CD4-positive, alpha-beta memory T cell (primary cell): ENCODE results near the gene TXNRD1. TPM values are rescaled to one million over a fixed set of nuclear protein-coding genes. Genes with fewer than 3 reads are reported as not detected.
A peak's percentile ranks its signal among the peaks of the same experiment; 100 is the strongest.

ENCODE experiments used
- CTCF ChIA-PET: fragments of 350-600 bp; sonication (Branson Sonifier 250); formaldehyde crosslinking; loops from one replicate; lab custom pipeline; 2021; ENCODE audit warnings: inconsistent platforms; ENCODE audit not compliant: partially characterized antibody; lab: Charles Lee
- POLR2A ChIA-PET: fragments of 350-600 bp; sonication (Branson Sonifier 250); formaldehyde crosslinking; loops from one replicate; lab custom pipeline; 2021; ENCODE audit not compliant: partially characterized antibody; lab: Charles Lee
- DNase-seq, 5 donors: peaks; one replicate each; pipeline versions ENCODE4 v3.0.0 to v3.0.0-alpha.2; 2020 to 2022; ENCODE audit warnings: mixed read lengths in 1 of 5
- H3K27ac ChIP-seq: one replicate; pipeline ENCODE4 v1.7.0; 2013; ENCODE audit warnings: low read depth, low read length
- H3K27me3 ChIP-seq: 2 replicates; pipeline ENCODE4 v1.7.0; 2013; ENCODE audit warnings: mild to moderate bottlenecking, low read length, moderate library complexity; ENCODE audit not compliant: insufficient read depth
- H3K36me3 ChIP-seq: 2 replicates; pipeline ENCODE4 v1.7.0; 2013; ENCODE audit warnings: mild to moderate bottlenecking, low read length, moderate library complexity; ENCODE audit not compliant: insufficient read depth
- H3K4me1 ChIP-seq: 2 replicates; pipeline ENCODE4 v1.7.0; 2013; ENCODE audit warnings: mild to moderate bottlenecking, low read length, moderate library complexity; ENCODE audit not compliant: insufficient read depth
- H3K4me3 ChIP-seq, 2 donors: one replicate each; pipeline ENCODE4 v1.7.0; 2013; ENCODE audit warnings: low read length in 2 of 2, mild to moderate bottlenecking in 1 of 2
- H3K9me3 ChIP-seq, 2 donors: one replicate each; pipeline ENCODE4 v1.7.0; 2013; ENCODE audit warnings: low read length in 2 of 2, control low read depth in 1 of 2; ENCODE audit not compliant: control insufficient read depth in 1 of 2
- H3K27ac Mint-ChIP-seq, 7 donors: one replicate each; pipeline ENCODE4 v1.8.0; 2020 to 2021; ENCODE audit warnings: mixed read lengths in 7 of 7, mild to moderate bottlenecking in 6 of 7, inconsistent platforms in 3 of 7, moderate library complexity in 3 of 7
- H3K27me3 Mint-ChIP-seq, 2 donors: one replicate each; pipeline ENCODE4 v1.8.0; 2020 to 2021; ENCODE audit warnings: mixed read lengths in 2 of 2
- H3K36me3 Mint-ChIP-seq, 2 donors: one replicate each; pipeline ENCODE4 v1.8.0; 2020 to 2021; ENCODE audit warnings: mixed read lengths in 2 of 2, inconsistent platforms in 1 of 2, mild to moderate bottlenecking in 1 of 2
- H3K4me1 Mint-ChIP-seq, 4 donors: one replicate each; pipeline ENCODE4 v1.8.0; 2020 to 2021; ENCODE audit warnings: mixed read lengths in 4 of 4, mild to moderate bottlenecking in 1 of 4
- H3K4me3 Mint-ChIP-seq, 8 donors: one replicate each; pipeline ENCODE4 v1.8.0; 2020 to 2021; ENCODE audit warnings: mixed read lengths in 8 of 8, mild to moderate bottlenecking in 7 of 8, moderate library complexity in 6 of 8, inconsistent platforms in 3 of 8
- H3K9me3 Mint-ChIP-seq, 8 donors: one replicate each; pipeline ENCODE4 v1.8.0; 2020 to 2021; ENCODE audit warnings: mixed read lengths in 8 of 8, mild to moderate bottlenecking in 5 of 8, inconsistent platforms in 3 of 8, moderate library complexity in 1 of 8
- intact Hi-C: fragments of 100-400 bp; cut with micrococcal nuclease; formaldehyde crosslinking; loops from one replicate; pipeline ENCODE4 v1.15.1; 2023
- polyA plus RNA-seq, 2 donors: library from polyadenylated mRNA; unstranded; fragments of 300-500 nt; fragmentation: Illumina TruSeq; gene quantifications; one replicate each; pipeline ENCODE4 v1.2.3, GENCODE V29; 2021
- total RNA-seq, 2 experiments: library from RNA; stranded (reverse); gene quantifications; one replicate each; pipeline ENCODE4 v1.2.3, GENCODE V29; 2021

TXNRD1 gene
- total and polyA plus RNA-seq, 4 experiments from 2014 or later: 32.2 to 64.5 (median 46.7) TPM

GRCh38 chr12:104299842-104300481 lies 84.4 kb downstream of the TXNRD1 start:
- Mint-ChIP-seq H3K27ac (peak overlapping the region in 4 of 7 donors; percentile 13 to 57 (median 32)), H3K4me3 (peak overlapping the region in 1 of 8 donors; percentile 16), H3K36me3 (peaks cover 10 to 25% of the 10 kb centered on the region in 2 donors), H3K27me3 (no peaks in the 10 kb centered on the region), H3K4me1 (peaks cover 31 to 68% (median 45%) of the 10 kb centered on the region in 4 donors), H3K9me3 (no peaks in the 10 kb centered on the region)
- POLR2A ChIA-PET: interaction anchor here (1.3 to 2.8 kb wide), 2 partner anchors 11 to 13 kb away, joined by 5 to 19 read pairs; no protein-coding TSS in a partner anchor
- Histone ChIP-seq H3K36me3 (peaks cover 3% of the 10 kb centered on the region), H3K4me3 (no peak overlapping the region), H3K4me1 (peaks cover 26% of the 10 kb centered on the region), H3K27me3 (no peaks in the 10 kb centered on the region), H3K27ac (no peak overlapping the region), H3K9me3 (no peaks in the 10 kb centered on the region)
- DNase-seq: no peak
- intact Hi-C loops: loop anchor here (5.0 to 10.0 kb wide), 3 partner anchors 165 to 238 kb away; partner anchors contain the start of gene HCFC2
- CTCF ChIA-PET: interaction anchor here (0.7 to 5.8 kb wide), 3 partner anchors 10 to 360 kb away, joined by 3 to 35 read pairs (median 4); no protein-coding TSS in a partner anchor

DNA sequence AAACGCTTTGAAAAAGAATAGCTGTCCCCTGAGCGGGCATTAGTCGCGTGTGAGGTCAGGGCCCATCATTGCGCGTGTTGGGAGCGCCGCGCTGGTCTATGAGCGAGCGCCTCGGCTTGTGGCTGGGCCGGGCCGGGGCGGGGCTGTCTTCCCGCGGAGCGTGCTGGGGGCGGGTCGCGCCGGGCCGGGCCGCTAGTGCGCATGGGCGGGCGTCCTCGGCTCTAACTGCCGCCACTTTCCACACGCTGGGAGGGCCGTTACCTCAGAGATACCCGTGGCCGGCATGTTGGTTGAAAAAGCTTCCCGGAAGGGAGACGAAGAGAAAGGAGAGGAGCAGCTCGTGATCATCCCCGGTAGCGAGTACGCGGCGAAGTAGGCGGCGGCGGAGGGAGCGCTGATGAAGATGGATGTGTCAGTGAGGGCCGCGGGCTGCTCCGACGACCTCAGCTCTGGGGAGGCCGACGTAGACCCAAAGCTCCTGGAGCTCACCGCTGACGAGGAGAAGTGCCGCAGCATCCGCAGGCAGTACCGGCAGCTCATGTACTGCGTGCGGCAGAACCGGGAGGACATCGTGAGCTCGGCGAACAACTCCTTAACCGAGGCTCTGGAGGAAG lies 88.1 kb downstream of the TXNRD1 start, which contains the start of gene EID3:
EID3 (plus strand) TSS at position 202 of the 614 bp plus-strand sequence; CDS start at position 398, 196 bp downstream.
- Mint-ChIP-seq H3K4me3 (peak within 1 kb of the TSS; percentile 90 to 99 (median 97)), H3K36me3 (peaks cover 4 to 7% of the 10 kb centered on the region in 2 donors), H3K27me3 (no peaks in the 10 kb centered on the region), H3K27ac (peak within 1 kb of the TSS; percentile 97 to 98 (median 98)), H3K4me1 (peaks cover 40 to 78% (median 55%) of the 10 kb centered on the region in 4 donors), H3K9me3 (no peaks in the 10 kb centered on the region)
- ChIA-PET POLR2A (interaction anchor here (0.6 to 3.2 kb wide), 11 partner anchors 10 to 804 kb away, joined by 3 to 97 read pairs (median 4); partner anchors contain the start of genes HSP90B1, NFYB, TDG and WASHC4), CTCF (interaction anchor here (0.7 to 3.5 kb wide), 9 partner anchors 10 to 103 kb away, joined by 3 to 41 read pairs (median 6); partner anchors contain the start of gene TXNRD1)
- DNase-seq: peak; percentile 90 to 93 (median 91)
- Histone ChIP-seq H3K4me3 (peak within 1 kb of the TSS; percentile 64 to 67), H3K27me3 (no peaks in the 10 kb centered on the region), H3K4me1 (peaks cover 41% of the 10 kb centered on the region), H3K36me3 (no peaks in the 10 kb centered on the region), H3K27ac (peak within 1 kb of the TSS; percentile 95), H3K9me3 (no peaks in the 10 kb centered on the region)
- intact Hi-C loops: loop anchor here (1.0 to 10.0 kb wide), 6 partner anchors 15 to 241 kb away; partner anchors contain the start of genes HCFC2 and TXNRD1

DNA sequence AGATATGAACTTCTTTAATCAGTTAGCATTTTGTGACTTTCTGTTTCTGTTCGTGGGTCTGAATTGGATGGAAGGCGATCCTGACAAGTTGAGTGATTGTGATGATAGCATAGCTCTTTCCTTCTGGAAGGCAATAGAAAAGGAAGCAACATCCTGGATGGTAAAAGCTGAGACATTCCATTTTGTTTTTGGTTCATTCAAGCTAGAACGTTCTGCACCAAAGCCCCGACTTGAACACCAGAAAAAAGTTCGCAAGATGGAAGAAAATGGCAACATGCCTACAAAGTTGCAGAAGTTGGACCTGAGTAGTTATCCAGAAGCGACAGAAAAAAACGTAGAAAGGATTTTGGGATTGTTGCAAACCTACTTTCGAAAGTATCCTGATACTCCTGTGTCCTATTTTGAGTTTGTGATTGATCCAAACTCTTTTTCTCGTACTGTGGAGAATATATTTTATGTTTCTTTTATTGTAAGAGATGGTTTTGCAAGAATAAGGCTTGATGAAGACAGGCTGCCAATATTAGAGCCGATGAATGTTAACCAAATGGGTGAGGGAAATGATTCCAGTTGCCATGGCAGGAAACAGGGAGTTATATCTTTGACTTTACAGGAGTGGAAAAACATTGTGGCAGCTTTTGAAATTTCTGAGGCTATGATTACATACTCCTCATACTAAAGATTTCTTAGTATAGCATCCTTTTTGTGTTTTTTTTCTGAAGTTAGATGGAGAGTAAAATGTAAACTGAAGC lies 88.9 kb downstream of the TXNRD1 start:
- peaks cover 41% of the 10 kb centered on the region for H3K4me1 ChIP-seq
- Mint-ChIP-seq H3K36me3 (peaks cover 4 to 9% of the 10 kb centered on the region in 2 donors), H3K4me1 (peaks cover 43 to 83% (median 58%) of the 10 kb centered on the region in 4 donors), H3K9me3 (no peaks in the 10 kb centered on the region), H3K27ac (peak overlapping the region; percentile 97 to 98 (median 98)), H3K27me3 (no peaks in the 10 kb centered on the region), H3K4me3 (peak overlapping the region; percentile 90 to 99 (median 97))
- H3K36me3 ChIP-seq: no peaks in the 10 kb centered on the region
- H3K27me3 ChIP-seq: no peaks in the 10 kb centered on the region
- peak overlapping the region; percentile 95 for H3K27ac ChIP-seq
- H3K9me3 ChIP-seq: no peaks in the 10 kb centered on the region
- intact Hi-C loops: loop anchor here (5.0 to 10.0 kb wide), 3 partner anchors 160 to 242 kb away; partner anchors contain the start of gene HCFC2
- DNase-seq: no peak
- CTCF ChIA-PET: interaction anchor here (0.7 to 3.5 kb wide), 8 partner anchors 9 to 90 kb away, joined by 3 to 41 read pairs (median 8); partner anchors contain the start of gene TXNRD1
- H3K4me3 ChIP-seq: peak overlapping the region; percentile 64 to 67
- POLR2A ChIA-PET: interaction anchor here (0.9 to 3.2 kb wide), 9 partner anchors 9 to 803 kb away, joined by 3 to 97 read pairs (median 5); partner anchors contain the start of genes HSP90B1, NFYB, TDG and WASHC4

- Mint-ChIP-seq H3K4me1 (peaks cover 41 to 80% (median 55%) of the 10 kb centered on the region in 4 donors), H3K4me3 (peak overlapping the region in 7 of 8 donors; percentile 31 to 99 (median 97)), H3K27me3 (no peaks in the 10 kb centered on the region), H3K27ac (peak overlapping the region in 6 of 7 donors; percentile 5 to 97 (median 52)), H3K9me3 (no peaks in the 10 kb centered on the region), H3K36me3 (peaks cover 7 to 8% of the 10 kb centered on the region in 2 donors)
- no peak for DNase-seq
- no peak overlapping the region for H3K27ac ChIP-seq
- H3K27me3 ChIP-seq: no peaks in the 10 kb centered on the region
- H3K4me1 ChIP-seq: peaks cover 41% of the 10 kb centered on the region
- CTCF ChIA-PET: interaction anchor here (1.1 to 3.5 kb wide), 4 partner anchors 17 to 90 kb away, joined by 3 to 41 read pairs (median 9); partner anchors contain the start of gene TXNRD1
- intact Hi-C loops: loop anchor here (10.0 kb wide), 2 partner anchors 159 to 189 kb away; no protein-coding TSS in a partner anchor
- POLR2A ChIA-PET: interaction anchor here (1.7 kb wide), 1 partner anchor 19 kb away, joined by 6 read pairs; no protein-coding TSS in a partner anchor
- H3K4me3 ChIP-seq: no peak overlapping the region
- no peaks in the 10 kb centered on the region for H3K36me3 ChIP-seq
- H3K9me3 ChIP-seq: no peaks in the 10 kb centered on the region
Measured at GRCh38 chr12:104305349-104305748, 89.8 kb downstream of the TXNRD1 start.

DNA sequence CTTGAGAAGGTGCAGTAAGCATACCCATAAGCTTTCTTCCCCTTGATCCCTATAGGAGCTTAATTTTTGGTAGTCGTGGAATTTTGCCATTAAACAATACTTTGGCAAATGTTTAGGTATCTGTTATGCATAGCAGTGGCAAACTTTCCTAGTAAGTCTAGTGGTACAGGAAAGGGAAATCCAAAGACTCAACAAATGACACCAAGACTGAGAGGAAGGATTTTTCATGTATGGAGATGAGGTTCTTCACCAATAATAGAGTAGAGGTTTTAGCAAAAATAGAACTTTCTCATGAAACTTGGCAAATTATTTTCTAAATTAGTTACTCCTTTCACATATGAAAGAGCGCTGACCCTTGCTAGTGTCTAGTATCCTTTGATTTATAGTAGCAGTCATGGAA lies 90.8 kb downstream of the TXNRD1 start:
- POLR2A ChIA-PET: interaction anchor here (1.2 to 1.7 kb wide), 2 partner anchors 18 to 20 kb away, joined by 4 to 6 read pairs; no protein-coding TSS in a partner anchor
- Histone ChIP-seq H3K27ac (no peak overlapping the region), H3K4me3 (no peak overlapping the region), H3K9me3 (no peaks in the 10 kb centered on the region), H3K4me1 (peaks cover 41% of the 10 kb centered on the region), H3K36me3 (peaks cover 5% of the 10 kb centered on the region), H3K27me3 (no peaks in the 10 kb centered on the region)
- intact Hi-C loops: loop anchor here (10.0 kb wide), 2 partner anchors 158 to 188 kb away; no protein-coding TSS in a partner anchor
- Mint-ChIP-seq H3K9me3 (no peaks in the 10 kb centered on the region), H3K27ac (no peak overlapping the region), H3K27me3 (no peaks in the 10 kb centered on the region), H3K4me3 (peak overlapping the region in 1 of 8 donors; percentile 44), H3K4me1 (peaks cover 40 to 72% (median 55%) of the 10 kb centered on the region in 4 donors), H3K36me3 (peaks cover 11 to 13% of the 10 kb centered on the region in 2 donors)
- CTCF ChIA-PET: interaction anchor here (1.1 to 1.6 kb wide), 2 partner anchors 18 to 91 kb away, joined by 3 to 6 read pairs; partner anchors contain the start of gene TXNRD1
- no peak for DNase-seq
